Measurements from ENCODE around the gene ZC3H12D.

DNA sequence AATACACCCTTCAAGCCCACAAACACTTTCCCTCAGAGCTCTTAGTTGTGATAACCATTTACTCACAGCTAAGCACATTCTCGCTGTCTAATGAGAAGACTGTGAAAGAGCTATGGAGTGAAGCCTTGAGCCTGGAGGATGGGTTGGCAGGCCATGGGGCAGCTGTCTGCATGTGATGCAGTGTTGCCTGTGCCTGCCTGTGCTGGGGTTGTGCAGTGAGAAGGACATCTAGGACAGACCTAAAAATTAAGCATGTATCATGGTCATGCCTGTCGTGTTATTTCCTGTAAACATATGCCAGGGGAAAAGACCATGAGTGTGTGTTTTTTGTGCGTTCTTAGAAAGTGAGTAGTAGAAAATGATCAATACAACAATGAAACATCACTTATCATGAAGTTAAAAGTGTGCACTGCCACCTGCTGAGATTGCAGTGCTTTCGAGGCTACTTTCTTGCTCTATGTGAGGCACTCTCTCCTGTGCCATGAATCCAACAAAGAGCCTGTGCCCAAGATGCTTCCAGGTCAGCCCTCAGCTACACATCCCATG lies 8.1 kb upstream of the ZC3H12D start:
- no peak for TF ChIP-seq POLR2A (IDR thresholded peaks at IDR 0.05)
- no peak for TF ChIP-seq CTCF (IDR thresholded peaks at IDR 0.05)
